ENCODE measurements around the gene ENOX2.
"Not testable (repeated sequence)": the region's sequence is repeated elsewhere in the genome, so short reads cannot be mapped to it uniquely, and the experiment has no call there.

The ENOX2 gene

GRCh38 chrX:130902783-130903613 lies at the start of gene ENOX2:
TSS of gene ENOX2 (minus strand) at chrX:130903209. CDS start at chrX:130703216, 199,993 bp downstream.
- peak; percentile 45 to 65 (median 52) for DNase-seq (ENCODE audit: low read depth in 4 of 4, low spot score in 1 of 4)

DNA sequence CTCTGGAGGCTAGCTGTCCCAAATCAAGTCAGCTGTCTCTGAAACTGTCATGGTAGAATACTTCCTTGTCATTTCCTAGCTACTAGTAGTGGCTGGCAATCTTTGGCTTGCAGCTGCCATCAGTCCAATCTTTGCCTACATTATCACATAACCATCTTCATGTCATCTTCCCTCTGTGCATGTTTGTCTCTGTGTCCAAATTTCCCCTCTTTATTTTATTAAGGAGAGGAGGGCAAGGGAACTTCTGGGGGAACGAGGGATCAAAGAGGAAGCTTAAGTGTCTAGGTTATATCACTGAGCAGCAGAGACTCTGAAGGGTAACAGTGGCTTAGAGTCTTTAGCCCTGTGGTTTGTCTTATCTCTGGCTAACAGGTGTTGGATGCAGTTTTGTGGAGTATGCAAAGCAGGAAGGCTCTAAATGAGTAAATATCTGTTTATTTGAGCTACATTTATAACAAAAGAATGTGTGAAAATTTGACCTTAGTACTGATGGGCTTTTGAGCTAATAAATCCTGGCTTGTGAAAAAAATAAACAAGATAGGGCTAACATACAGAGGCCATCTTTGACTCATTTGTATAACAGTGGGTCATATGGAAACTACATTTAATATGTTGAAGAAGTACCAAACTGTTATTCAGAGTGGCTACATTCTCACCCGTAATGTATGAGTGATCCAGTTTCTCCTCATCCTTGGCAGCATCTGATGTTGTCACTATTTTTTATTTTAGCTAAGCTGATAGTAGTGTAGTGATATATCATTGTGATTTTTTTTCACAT lies 49.4 kb upstream of the ENOX2 start:
- DNase-seq (ENCODE audit: low read depth in 4 of 4, low spot score in 1 of 4) = no peak

DNA sequence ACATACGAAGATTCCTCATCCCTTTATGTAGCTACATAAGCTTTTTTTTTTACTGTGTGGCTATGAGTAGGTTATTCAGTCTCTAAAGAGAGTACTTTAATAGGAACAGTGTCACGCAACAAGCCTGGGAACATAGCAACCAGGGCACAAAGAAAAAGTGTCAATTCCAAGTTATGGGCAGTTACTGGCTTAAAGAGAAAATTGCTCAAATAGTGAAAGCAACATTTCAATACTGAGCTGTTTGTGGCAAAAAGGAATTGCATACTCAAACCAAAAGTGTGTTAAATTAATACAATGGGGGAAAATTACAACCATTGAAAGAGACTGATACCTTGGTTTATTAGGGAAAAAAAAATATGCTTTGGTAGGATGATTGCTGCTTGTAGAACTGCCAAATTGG lies 41.2 kb upstream of the ENOX2 start:
- no peak for DNase-seq (ENCODE audit: low read depth in 4 of 4, low spot score in 1 of 4)

DNA sequence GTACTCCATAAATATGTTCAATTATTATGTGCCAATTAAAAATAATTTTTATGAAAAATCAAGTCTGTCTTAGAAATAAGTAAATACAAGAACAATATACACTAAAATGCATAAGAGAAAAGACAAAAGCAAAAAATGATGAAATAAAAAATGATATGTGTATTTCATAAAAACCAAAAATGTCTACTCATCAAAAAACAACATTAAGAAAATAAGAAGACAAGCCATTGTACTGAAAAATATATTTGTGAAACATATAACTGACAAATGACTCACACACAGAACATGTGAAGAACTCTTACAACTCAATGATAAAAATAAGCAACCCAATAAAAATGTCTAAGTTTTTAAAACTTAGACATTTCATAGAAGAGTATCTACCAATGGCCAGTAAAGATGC lies 34.1 kb upstream of the ENOX2 start:
- DNase-seq (ENCODE audit: low read depth in 4 of 4, low spot score in 1 of 4) = no peak

- no peak for DNase-seq (ENCODE audit: low read depth in 4 of 4, low spot score in 1 of 4)
Measured at GRCh38 chrX:130933358-130933757, 30.3 kb upstream of the ENOX2 start.

DNA sequence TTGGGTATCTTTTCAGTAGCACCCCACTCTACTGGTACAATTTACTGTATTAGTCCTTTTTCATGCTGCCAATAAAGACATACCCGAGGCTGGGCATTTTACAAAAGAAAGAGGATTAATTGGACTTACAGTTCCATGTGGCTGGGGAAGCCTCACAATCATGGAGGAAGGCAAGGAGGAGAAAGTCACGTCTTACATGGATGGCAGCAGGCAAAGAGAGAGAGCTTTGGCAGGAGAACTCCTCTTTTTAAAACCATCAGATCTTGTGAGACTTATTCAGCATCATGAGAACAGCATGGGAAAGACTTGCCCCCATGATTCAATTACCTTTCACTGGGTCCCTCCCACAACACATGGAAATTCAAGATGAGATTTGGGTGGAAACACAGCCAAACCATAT lies 17.4 kb upstream of the ENOX2 start:
- not testable (repeated sequence) for DNase-seq (ENCODE audit: low read depth in 4 of 4, low spot score in 1 of 4)

GRCh38 chrX:130919676-130920075 lies 16.7 kb upstream of the ENOX2 start:
- not testable (repeated sequence) for DNase-seq (ENCODE audit: low read depth in 4 of 4, low spot score in 1 of 4)

DNA sequence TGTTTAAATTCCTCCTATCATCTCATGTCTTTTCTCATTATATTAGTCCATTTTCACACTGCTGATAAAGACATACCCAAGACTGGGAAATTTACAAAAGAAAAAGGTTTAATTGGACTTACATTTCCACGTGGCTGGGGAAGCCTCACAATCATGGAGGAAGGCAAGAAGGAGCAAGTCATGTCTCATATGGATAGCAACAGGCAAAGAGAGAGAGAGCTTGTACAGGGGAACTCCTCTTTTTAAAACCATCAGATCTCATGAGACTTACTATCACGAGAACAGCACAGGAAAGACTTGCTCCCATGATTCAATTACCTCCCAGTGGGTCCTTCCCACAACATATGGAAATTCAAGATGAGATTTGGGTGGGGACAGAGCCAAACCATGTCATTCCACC lies 15.5 kb upstream of the ENOX2 start:
- not testable (repeated sequence) for DNase-seq (ENCODE audit: low read depth in 4 of 4, low spot score in 1 of 4)

GRCh38 chrX:130916636-130917422 lies 13.8 kb upstream of the ENOX2 start:
- DNase-seq (ENCODE audit: low read depth in 4 of 4, low spot score in 1 of 4) = peak; percentile 2 to 6 (median 2)

GRCh38 chrX:130915302-130915701 lies 12.3 kb upstream of the ENOX2 start:
- no peak for DNase-seq (ENCODE audit: low read depth in 4 of 4, low spot score in 1 of 4)

DNA sequence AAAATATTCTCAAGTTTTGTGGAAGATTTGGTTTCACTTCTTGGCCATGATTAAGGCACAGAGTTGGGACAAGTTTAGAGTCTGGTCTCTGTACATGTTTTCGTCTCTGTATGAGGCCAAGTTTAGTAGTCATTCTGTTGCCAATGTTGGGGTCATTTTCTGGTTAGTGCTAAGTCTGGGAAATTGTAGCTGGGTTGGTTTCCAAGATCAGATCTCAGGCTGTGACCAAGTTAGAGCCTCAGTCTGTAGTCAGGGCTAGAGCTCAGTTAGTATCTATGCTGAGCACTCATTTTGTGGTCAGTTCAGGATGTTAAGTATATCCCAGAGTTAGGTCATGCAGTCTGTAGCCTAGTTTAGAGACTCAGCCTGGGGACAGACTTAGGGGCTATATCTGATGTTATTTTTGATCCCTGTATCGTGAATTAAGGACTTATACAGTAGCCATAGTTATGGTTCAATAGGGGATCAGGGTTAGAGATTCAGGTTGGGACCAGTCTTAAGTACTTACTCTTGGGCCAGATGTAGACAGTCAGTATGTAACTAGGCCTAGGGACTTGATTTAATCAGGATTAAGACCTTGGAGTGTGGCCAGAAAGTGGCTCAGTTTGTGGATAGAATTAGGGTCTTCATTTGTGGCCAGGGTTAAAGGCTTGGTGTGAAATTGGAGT lies 6.6 kb upstream of the ENOX2 start:
- no peak for DNase-seq (ENCODE audit: low read depth in 4 of 4, low spot score in 1 of 4)

DNA sequence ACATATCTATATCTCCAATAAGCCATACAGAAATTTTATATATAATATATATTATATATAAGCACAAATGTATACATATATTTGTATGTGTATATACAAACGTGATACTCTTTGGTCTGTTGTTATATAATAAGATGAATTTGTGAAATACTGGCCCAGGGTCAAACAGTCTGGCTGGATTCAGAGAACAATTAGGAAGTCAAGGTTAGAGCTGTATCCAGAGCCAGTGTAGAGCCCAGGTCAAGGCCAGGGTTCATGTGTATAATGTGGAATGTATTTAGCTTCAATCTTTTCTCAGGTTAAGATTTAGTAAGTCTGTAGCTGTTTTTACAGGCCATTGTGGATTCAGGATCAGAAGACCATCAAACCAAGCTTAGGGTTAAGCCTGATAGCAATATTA lies 3.8 kb upstream of the ENOX2 start:
- no peak for DNase-seq (ENCODE audit: low read depth in 4 of 4, low spot score in 1 of 4)

DNA sequence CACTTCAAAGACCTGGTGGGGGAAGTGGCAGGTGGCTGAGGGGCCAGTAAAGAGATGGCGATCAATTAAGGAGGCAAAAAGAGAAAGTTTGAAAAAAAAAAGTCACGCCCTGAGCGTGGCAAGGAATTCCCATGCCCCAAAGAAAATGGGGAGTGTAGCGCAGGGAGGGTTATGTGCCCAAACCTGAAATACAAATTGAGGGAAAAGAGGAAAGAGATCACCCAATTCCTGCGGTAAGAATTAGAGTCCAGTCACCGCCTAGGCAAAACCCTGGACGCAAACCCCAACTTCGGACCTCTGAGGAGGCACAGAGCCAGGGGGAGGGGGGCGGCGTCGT lies 595 bp downstream of the ENOX2 start:
- DNase-seq (ENCODE audit: low read depth in 4 of 4, low spot score in 1 of 4) = no peak

GRCh38 chrX:130896802-130897501 lies 6.1 kb downstream of the ENOX2 start:
- DNase-seq (ENCODE audit: low read depth in 4 of 4, low spot score in 1 of 4) = no peak

- DNase-seq (ENCODE audit: low read depth in 4 of 4, low spot score in 1 of 4) = no peak
Measured at GRCh38 chrX:130896026-130896425, 7.0 kb downstream of the ENOX2 start.

- no peak for DNase-seq (ENCODE audit: low read depth in 4 of 4, low spot score in 1 of 4)
Measured at GRCh38 chrX:130895299-130895698, 7.7 kb downstream of the ENOX2 start.

- DNase-seq (ENCODE audit: low read depth in 4 of 4, low spot score in 1 of 4) = no peak
Measured at GRCh38 chrX:130893356-130894085, 9.5 kb downstream of the ENOX2 start.

DNA sequence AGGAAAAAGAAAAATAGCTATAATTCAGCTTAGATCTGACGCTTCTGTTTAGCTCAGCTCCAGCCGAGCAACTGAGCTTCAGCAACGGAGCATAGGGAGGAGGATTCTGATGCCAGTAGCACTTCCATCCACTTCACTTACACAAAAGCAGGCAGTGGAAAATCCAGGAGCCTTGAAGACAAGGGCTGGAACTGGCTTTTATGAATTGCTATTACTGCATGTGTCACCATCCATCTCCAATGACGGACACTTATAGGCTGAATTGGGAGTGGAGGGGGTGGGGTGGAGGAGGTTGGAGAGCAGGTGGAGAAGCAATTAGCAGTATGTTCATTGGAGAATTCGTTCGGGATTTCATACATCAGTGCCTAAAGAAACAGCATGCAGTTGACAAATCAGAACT lies 15.6 kb downstream of the ENOX2 start:
- DNase-seq (ENCODE audit: low read depth in 4 of 4, low spot score in 1 of 4) = no peak

DNA sequence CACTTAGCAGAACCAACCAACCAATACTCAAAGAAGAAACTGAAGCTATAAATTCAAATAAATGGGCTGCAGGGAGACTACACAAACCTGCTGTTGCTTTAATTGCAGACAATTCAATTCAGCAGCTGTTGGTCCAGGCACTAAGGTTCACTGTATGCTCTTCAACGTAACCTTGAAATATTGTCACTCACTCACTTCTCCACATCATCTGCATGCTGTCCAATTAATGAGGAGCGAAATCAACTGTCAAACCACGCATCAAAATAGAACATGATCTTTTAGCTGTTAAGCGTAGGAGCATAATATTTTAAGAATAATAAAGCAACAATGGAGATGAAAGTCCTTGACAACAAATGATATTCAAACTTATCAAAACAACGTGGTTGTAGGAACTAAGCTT lies 17.0 kb downstream of the ENOX2 start:
- no peak for DNase-seq (ENCODE audit: low read depth in 4 of 4, low spot score in 1 of 4)

DNA sequence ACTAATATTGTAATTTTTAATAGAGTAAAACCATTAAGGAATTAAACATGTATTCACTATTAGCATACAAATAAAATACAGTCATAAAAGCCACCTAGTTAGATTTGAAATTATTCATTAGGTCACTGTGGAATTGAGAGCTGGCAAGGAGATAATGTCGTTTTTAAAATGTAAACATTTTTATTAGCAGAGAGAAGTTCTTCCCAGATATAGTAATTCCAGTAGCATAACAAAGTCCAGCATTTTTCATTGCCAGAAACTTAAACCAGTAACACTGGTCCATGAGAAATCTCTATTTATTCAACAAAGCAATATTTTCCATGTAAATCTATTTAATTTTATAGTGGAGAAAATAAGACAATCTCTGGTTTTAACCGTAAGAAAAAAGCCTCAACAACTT lies 17.5 kb downstream of the ENOX2 start:
- no peak for DNase-seq (ENCODE audit: low read depth in 4 of 4, low spot score in 1 of 4)

Measured in stimulated activated CD4-positive, alpha-beta T cell treated with anti-CD3 and anti-CD28 coated beads, Interleukin-1b, Interleukin-23, amount 100 ng/mL, for 24 hours (primary cell).